BE2C (cell line): ENCODE measurements around the gene IFITM10.
"Not testable (repeated sequence)": the region's sequence is repeated elsewhere in the genome, so short reads cannot be mapped to it uniquely, and the experiment has no call there.

ENCODE experiments used
- DNase-seq: peaks from one replicate; pipeline ENCODE4 v3.0.0-alpha.2; 2020
- H3K27me3 ChIP-seq: fragments of 250-450 bp; sonication (Bioruptor Pico); 2 replicates; pipeline ENCODE4 v1.5.1; 2020; ENCODE audit warnings: mild to moderate bottlenecking
- H3K36me3 ChIP-seq: fragments of 250-450 bp; sonication (Bioruptor Pico); 2 replicates; pipeline ENCODE4 v1.5.1; 2020; ENCODE audit warnings: mild to moderate bottlenecking
- H3K4me1 ChIP-seq: fragments of 250-450 bp; sonication (Bioruptor Pico); 2 replicates; pipeline ENCODE4 v1.5.1; 2020
- H3K4me3 ChIP-seq: 2 replicates; pipeline ENCODE4 v1.5.1; 2011; ENCODE audit warnings: low read depth, low read length
- H3K9me3 ChIP-seq: fragments of 250-450 bp; sonication (Bioruptor Pico); 2 replicates; pipeline ENCODE4 v1.5.1; 2020
- TF ChIP-seq, protein P1 (sequence below): IDR thresholded peaks from 2 replicates; pipeline ENCODE4 v1.5.1; 2012; ENCODE audit warnings: mild to moderate bottlenecking, low read depth, low read length

The IFITM10 gene

DNA sequence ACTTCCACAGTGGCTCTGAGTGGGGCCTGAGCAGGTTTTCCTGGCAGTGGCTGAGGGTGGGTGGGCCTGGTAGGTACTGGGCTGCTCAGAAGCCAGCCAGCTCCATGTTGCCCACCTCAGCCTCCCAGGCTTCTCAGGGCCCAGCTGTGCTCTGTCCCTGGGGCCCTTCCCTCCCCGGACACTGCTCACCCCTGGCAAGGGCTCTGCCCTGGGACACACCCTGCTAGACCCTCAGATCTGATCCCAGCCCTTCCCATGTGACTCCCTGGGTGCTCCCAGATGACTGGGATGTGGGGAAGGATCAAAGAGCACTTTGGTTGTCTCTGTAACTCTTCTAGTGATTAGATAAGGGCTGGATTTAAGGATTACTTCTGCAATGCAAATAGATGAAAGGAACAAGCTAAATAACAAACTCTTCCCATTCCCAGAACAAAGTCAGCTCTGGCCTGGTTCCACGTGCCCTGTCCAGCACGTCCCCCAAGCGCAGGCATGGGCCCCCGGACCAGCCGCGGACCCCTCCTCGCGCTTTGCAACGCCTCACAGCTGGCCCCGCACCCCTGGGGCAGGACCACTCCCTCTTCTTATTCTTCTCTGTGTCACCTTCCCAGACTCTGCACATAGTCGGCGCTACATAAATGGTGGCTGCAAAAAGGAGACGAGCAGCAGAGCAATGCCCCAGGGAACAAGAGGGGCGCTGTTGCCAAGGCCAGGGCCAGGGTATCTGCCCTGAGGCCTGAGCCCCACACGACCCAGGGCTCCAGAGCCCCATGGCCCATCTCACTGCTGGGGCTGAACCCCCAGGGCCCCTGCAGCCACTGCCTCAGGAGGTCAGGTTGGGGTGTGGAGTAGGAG is 59.1 kb downstream of the IFITM10 start:
- Histone ChIP-seq H3K4me3 (no peak overlapping the region), H3K4me1 (0 out of 2 replicates have a peak, but pooled peaks cover 5% of the 10 kb centered on the region), H3K36me3 (no peaks in the 10 kb centered on the region), H3K27me3 (no peaks in the 10 kb centered on the region), H3K9me3 (no peaks in the 10 kb centered on the region)
- TF ChIP-seq, protein P1, sequence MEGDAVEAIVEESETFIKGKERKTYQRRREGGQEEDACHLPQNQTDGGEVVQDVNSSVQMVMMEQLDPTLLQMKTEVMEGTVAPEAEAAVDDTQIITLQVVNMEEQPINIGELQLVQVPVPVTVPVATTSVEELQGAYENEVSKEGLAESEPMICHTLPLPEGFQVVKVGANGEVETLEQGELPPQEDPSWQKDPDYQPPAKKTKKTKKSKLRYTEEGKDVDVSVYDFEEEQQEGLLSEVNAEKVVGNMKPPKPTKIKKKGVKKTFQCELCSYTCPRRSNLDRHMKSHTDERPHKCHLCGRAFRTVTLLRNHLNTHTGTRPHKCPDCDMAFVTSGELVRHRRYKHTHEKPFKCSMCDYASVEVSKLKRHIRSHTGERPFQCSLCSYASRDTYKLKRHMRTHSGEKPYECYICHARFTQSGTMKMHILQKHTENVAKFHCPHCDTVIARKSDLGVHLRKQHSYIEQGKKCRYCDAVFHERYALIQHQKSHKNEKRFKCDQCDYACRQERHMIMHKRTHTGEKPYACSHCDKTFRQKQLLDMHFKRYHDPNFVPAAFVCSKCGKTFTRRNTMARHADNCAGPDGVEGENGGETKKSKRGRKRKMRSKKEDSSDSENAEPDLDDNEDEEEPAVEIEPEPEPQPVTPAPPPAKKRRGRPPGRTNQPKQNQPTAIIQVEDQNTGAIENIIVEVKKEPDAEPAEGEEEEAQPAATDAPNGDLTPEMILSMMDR = no peak
- no peak for DNase-seq

DNA sequence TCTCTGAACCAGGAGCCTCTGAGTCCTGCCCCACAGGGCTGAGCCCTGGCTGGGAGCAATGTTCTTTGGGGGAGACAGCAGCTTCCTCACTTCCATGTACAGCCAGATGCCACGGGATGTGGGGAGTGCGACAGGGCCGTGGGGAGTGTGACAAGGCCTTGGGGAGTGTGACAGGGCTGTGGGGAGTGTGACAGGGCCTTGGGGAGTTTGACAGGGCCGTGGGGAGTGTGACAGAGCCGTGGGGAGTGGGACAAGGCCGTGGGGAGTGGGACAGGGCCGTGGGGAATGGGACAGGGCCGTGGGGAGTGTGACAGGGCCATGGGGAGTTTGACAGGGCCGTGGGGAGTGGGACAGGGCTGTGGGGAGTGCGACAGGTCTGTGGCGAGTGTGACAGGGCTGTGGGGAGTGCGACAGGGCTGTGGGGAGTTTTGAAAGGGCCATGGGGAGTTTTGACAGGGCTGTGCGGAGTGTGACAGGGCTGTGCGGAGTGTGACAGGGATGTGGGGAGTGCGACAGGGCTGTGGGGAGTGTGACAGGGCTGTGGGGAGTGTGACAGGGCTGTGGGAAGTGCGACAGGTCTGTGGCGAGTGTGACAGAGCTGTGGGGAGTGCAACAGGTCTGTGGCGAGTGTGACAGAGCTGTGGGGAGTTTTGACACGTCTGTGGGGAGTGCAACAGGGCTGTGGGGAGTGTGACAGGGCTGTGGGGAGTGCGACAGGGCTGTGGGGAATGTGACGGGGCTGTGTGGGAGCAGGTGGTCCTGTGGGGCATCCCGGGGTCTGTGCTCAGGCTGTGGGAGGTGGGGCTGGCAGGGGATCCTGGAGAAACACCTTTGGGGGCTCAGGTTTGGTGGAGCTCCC is 60.0 kb downstream of the IFITM10 start:
- Histone ChIP-seq H3K9me3 (no peaks in the 10 kb centered on the region), H3K36me3 (no peaks in the 10 kb centered on the region), H3K4me3 (no peak overlapping the region), H3K27me3 (no peaks in the 10 kb centered on the region), H3K4me1 (0 out of 2 replicates have a peak, but pooled peaks cover 5% of the 10 kb centered on the region)
- TF ChIP-seq, protein P1 = no peak
- DNase-seq = no peak

DNA sequence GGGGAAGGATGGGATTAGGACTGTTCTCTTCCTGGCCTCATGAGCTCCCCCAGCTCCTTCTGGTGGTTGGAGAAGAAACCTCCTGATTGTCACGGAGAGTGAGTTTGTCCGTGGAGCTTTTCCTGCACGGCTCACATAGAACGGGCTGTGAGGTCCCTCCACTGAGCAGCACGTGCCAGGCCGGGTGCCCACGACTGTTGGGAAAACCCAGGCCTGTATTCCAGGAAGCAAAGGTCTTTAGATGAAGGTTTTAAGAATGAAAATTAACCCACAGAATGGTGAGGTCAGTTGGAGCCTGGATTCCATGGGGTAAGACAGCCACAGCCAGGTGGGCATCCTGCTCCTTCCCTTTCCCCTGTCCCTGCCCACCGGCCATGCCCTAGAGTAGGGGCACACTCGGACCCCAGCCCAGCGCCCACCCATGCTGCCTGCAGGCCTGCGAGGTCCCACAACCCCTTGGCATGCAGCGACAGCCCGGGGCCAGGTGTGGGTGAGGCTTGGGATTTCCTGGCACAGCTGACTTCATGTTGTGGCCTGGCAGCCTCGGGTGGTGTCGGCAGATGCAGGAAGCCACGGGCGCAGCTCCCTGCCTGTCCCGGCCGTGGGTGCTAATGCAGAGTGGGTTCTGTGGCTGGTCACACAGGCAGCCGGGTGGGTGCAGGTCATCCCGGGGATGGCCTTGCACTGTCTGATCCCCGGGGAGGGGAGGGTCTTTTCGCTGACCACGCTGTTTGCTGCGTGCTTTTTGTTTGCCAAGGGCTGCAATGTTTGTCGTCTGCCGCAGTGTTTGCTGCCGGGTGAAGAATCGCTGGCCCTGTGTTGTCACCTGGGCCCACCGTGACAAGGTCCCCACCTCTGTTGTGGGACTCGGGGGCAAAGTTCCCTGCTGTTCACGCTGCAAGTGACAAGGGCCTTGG is 60.9 kb downstream of the IFITM10 start:
- DNase-seq, H3K9me3 ChIP-seq, H3K4me3 ChIP-seq, H3K4me1 ChIP-seq, H3K36me3 ChIP-seq, H3K27me3 ChIP-seq: not testable (repeated sequence)

DNA sequence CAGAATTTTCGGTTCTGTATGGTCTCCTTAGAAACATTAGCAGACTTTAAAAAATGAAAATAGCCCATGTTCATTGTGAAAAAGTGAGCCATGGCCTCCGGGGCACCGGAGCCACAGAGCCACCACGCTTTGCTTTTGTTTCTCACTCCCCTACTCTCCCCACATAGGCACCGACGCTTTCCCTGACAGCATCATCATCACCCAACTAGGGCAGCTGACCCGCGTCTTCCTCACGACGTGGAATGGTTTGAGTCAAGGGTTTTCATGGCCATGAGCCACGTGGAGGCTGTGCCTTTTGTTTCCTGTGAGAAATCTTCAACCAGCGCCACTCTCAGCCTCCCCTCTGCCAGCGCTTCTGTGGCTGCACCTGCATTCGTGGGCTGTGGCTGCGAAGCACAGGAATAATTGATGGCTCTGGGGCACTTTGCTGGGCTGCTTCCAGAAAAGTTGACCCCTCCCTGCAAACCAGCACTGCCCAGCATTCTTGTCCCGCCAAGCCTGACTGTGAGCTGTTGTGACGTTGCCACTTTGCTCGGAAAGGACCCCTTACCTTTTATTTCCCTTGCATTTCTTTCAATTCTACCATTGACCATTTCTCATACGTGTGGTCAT is 62.0 kb downstream of the IFITM10 start:
- not testable (repeated sequence) for H3K27me3 ChIP-seq, H3K36me3 ChIP-seq, DNase-seq, H3K4me1 ChIP-seq, H3K9me3 ChIP-seq, H3K4me3 ChIP-seq

DNA sequence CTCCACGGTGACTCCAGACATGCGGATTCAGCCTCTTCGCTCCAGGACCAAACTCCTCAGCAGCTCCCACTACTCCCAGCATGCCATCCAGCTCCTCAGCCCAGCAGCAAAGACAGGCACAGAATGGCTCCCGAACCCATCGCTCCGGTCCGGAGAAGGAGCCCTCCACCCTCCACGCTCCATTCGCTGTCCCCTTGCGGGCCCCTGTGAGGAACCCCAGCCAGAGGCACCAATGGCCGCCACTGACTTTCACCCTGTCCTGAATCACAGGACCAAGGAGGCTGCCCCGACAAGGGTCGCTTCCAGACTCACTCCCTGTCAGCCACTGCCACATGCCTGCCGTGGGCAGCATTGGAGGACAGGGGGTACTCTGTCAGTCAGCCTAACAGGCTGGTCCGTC is 64.2 kb downstream of the IFITM10 start:
- DNase-seq, H3K27me3 ChIP-seq, H3K4me3 ChIP-seq, H3K9me3 ChIP-seq, H3K4me1 ChIP-seq, H3K36me3 ChIP-seq: not testable (repeated sequence)

DNA sequence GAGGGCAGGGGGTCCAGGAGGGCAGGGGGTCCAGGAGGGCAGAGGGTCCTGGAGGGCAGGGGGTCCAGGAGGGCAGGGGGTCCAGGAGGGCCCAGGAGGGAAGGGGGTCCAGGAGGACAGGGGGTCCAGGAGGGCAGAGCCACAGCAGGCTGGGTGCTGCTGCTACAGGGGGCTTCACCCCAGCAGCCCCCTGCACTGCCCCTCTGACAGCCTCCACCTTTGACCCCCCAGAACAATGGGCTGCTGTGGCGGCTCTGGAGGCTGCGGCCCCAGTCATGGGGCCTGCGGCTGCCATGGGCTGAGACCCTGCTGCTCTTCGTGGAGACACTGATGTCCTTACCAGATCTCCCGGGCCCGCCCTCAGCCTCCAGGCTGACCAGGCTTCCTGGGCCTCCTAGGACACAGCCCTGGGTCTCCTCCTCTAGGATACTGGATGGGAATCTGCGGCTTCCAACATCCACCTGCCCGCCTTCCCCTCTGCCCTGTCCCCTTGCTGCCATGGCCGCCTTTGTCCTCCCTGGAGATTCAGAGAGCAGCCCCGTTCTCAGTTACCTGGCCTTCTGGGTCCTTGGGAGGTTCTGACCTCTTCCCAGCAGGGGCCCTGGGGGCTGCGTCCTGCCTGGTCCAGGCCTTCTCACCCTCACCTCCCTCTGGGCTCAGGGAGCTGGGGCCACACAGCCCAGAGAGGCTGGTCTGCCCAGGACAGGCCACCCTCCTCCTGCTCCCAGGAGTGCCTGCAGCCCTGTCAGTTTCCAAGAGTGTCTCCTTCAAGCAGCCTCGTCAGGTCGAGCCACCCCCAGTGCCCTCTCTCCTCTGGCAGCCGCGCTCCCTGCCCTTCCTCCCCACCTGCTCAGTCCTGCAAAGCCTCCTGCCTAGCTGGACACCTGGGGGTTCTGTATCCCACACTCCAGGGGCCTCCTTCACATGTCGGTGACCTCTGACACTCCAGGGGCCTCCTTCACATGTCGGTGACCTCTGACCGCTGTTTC is 65.2 kb downstream of the IFITM10 start:
- not testable (repeated sequence) for DNase-seq, H3K9me3 ChIP-seq, H3K4me1 ChIP-seq, H3K4me3 ChIP-seq, H3K36me3 ChIP-seq, H3K27me3 ChIP-seq

DNA sequence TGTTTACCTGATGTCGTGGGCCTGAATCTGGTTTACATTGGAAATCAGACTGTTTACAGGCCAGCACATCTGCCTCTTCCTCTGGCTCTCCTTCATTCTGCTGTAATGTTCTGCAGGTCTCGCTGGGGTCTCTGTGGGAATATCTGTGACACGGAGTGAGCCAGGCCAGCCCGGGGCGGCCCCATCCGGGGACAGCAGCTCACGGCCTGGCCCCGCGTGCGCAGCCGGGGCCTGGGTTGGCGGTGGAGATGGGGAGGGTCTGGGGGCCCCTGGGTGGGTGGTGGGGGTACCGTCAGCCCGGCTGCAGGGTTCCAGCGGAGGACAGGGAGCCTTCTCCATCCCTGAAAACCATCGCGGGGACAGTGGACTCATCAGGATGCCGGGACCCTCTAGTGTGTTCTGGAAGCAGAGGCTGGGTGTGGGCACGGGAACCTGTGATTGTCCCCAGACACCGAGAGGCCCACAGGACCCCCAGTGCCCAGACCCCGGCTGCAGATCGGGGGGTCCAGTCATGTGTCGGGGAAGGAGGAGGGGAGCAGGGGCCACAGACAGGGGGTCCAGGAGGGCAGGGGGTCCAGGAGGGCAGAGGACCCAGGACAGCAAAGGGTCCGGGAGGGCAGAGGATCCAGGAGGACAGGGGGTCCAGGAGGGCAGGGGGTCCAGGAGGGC is 66.4 kb downstream of the IFITM10 start:
- H3K9me3 ChIP-seq, DNase-seq, H3K36me3 ChIP-seq, H3K27me3 ChIP-seq, H3K4me1 ChIP-seq, H3K4me3 ChIP-seq: not testable (repeated sequence)

DNA sequence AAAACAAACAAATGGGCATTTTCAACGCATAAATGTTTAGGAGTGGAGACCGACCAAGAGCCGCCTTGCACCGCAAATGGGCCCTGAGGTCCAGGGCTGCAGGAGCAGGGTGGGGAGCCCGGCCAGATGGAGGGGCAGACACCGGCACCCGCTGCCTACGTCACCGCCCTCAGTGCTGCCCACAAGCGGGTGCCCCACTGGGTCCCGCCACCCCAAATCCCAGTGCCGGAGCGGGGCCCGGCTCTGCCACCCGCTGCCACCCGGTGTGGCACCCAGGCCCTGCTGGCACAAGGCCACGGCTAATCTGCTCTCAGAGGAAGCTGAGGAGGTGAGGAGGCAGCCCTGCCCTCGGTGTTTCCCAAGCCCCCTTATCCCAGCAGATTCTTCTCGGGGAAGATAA is 67.2 kb downstream of the IFITM10 start:
- not testable (repeated sequence) for H3K36me3 ChIP-seq, H3K4me1 ChIP-seq, H3K9me3 ChIP-seq, H3K4me3 ChIP-seq, DNase-seq, H3K27me3 ChIP-seq
